Middle frontal gyrus (tissue), 1 donor: Measurements from ENCODE around the gene ATP10A.

Source experiments
- DNase-seq: peaks from one replicate; pipeline ENCODE4 v3.0.0-alpha.2; 2015; ENCODE audit warnings: low spot score; ENCODE audit errors: extremely low spot score

Gene ATP10A

DNA sequence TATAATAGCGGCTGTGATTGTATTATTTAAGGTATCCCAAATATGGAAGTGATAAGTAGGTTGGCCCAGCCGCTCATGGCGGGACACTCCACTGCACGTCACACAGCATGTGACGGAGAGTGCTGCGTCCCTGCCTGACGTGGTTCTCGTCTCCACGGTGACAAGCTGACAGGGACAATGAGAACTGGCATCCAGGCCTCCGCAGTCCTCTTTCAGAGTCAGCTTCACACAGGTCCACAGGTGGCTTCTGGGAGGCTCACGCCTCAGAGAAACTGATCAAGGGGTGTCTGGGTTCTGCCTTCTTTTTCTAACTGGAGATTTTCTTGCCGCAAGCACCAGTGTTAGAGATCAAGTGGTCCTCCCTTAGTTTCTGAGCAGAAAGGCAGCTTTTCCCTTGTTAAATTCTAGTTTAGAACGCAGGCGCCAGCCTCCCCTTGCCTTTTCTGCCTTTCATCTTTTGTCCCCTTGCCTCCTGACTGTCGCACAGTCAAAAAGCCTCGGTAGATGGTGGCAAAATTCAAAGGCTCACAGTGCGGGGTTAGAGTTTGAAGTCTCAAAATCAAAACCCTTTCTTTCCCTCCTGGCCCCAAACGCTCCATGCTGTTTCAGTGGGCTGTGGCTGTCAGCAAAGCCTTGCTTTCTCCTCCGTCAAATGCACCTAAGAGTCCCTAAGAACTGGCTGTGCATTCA lies 120.9 kb downstream of the ATP10A start:
- no peak for DNase-seq

DNA sequence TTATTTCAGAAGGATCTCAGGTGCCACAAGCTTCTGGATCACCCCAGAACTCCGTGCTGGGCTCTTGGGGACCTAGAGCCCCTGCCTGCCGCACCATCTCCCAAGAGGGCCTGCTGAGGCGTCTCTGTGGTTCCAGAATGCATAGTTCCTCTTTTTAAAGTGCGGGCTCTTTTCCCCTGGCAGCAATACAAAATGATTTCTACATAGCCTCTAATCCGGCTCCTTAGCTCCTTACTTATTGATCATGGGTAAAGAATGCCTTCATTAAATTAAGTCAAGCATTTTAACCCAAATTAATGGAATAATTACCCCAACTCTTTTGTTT lies 121.9 kb downstream of the ATP10A start:
- DNase-seq, result no peak

DNA sequence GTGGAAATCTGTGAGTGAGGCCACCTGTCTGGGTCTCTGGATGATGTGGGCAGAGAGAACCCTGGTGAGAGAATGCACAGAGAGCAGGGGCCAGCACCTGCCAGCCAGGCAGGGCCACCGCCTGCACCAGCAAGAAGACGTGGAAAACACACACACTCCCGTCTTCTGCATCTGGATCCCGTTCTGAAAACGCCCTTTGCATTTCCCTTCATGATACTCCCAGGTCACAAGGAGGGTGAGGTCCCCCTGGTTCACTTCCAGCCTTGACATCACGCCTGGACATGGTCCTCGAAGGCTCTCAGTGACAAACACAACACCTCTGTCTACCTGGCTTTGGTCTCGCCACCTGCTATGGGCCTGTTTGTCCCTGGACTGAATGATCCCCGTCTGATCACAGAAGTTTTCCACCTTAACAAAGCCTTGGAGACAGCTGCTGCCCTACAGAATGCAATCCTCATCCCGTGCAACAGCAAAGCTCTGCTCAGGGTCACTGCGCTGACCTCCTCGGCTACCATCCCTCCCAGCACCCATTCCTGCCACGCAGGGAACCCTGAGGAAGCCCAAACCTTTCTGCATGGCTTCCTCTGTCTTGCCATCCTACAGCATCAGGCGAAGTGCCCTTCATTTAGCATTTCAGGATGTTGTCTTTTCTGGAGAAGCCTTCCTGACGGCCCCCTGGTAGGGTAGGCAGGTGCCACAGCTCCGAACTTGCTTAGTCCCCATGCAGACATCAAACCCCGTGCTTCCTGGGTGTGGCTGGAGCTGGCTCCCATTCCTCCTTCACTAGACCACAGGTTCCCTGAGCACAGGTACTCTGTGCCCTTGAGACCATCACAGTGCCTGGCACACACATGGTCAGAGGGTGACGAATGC lies 122.5 kb downstream of the ATP10A start:
- no peak for DNase-seq

DNA sequence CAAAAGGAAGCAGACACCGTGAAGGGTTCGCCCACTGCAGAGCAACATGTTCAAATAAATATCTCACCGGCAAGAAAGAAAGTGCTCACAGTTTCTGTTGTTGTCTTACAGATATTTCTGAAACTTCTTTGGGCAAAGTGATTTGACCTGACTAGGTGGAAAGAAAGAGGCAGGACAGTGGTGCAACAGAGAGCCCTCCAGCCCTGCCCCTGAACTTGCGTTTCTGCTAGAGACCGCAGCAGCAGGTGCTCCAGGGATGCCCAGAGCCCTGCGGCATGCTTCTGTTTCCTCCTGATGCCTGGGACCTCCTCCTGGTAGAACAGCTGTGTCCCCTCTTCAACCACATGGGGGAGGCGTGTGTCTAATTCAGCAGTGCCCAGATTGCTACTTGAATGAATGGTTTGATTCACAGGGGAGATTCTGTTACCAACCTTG lies 123.4 kb downstream of the ATP10A start:
- no peak for DNase-seq

DNA sequence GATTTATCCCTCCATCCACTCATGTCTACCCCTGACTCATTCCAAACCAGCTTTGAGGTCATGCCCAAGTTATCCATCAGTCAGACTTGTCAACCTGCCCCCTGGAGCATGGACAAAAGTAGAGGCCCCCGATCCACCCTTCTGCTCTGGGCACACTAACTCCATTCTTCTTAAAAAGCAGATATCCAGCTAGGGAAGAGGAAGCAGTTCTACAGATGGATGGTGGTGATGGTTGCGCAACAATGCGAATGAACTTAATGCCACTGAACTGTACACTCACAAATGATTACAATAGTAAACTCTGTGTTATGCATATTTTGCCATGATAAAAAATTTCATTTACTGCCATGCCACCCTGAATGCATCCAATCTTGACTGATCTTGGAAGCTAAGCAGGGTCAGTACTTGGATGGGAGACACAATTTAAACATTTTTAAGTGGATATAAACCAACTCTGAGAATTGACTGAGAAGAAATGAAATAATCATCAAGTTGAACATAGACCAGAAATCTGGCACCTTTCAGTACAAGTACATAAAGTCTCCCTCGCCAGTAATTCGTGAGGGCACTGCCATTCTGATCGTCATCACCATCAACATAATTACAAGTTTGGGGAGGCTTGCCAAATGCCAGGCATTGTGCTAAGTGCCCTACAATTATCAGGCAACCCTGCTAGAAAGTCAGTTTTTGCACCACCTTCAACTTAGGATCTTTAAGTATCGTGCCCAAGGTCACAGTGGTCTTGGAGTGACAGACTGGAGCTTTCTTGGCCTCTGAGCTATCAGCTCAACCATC lies 124.8 kb downstream of the ATP10A start:
- DNase-seq, result no peak

DNA sequence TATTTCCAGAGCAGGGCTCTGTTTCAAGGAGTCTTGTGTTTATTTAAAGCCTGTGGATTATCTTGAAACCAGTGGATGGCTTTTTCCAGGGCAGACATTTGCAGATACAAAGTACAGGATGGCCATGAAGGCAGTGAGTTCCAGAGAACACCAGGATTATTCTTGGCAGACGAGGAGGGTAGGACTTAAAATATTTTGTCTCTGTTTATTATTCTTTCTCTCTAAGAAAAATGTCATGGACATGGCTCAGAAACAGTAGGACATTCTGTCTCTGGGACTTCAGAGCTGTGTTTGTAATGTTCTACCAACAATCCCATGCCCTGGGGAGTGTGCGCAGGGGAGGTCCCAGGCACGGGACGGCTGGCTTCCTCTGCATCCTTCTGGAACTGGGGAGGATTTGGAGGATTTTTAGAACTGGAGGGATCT lies 125.9 kb downstream of the ATP10A start:
- DNase-seq, result no peak

DNA sequence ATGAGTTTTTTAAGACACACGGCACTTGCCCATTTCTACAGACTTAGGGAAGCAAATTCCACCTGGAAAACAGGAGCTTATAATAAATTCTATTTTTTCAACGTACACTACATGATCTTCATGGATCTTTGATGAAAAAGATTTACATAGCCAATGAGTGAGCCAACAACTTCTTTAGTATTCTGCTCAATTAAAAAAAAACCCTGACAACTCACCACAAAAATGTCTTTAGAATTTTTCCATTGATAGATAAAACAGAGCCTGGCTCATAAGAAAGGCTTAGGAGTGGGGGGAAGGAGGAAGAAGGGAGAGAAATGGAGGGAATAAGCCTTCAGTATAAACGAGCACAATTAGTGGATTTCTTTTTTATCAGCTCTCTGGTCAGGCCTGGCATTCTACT lies 126.7 kb downstream of the ATP10A start:
- DNase-seq, result no peak

DNA sequence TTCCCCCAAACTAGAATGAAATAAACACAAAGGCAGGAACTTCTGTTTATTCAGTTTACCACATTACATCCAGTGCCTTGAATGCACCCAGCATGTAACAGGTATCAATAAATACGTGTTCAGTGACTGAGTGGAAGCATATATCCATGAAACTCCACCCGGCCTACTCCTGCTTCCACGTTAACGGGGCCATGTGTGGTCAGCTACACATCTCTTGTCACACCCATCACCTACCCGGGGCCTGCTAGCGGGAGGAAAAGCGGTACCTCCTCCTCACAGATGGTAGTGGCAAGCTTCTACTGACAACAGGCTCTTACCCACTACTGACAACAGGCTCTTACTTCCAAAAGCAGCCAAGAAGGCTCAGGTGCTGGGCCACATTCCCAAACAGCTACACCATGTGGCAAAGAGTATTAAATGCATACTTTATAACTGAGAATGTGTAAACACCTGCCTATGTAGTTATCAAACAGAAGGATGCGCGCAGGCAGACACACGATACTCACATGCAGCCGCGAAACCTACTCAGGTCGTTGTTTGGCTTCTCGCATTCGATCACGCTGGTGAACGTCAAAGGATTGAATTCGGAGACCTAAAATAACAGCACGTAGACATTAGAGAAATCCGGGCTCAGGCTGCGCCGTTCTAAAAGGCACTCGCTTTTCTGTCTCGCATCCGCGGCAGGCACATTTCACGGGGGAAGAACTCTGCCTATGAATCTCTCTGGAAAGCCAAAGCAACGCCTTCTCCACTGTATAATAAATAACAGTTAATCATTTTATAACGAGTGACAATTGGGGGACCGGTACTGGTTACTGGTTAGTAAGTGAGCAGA lies 127.4 kb downstream of the ATP10A start:
- DNase-seq, result no peak

DNA sequence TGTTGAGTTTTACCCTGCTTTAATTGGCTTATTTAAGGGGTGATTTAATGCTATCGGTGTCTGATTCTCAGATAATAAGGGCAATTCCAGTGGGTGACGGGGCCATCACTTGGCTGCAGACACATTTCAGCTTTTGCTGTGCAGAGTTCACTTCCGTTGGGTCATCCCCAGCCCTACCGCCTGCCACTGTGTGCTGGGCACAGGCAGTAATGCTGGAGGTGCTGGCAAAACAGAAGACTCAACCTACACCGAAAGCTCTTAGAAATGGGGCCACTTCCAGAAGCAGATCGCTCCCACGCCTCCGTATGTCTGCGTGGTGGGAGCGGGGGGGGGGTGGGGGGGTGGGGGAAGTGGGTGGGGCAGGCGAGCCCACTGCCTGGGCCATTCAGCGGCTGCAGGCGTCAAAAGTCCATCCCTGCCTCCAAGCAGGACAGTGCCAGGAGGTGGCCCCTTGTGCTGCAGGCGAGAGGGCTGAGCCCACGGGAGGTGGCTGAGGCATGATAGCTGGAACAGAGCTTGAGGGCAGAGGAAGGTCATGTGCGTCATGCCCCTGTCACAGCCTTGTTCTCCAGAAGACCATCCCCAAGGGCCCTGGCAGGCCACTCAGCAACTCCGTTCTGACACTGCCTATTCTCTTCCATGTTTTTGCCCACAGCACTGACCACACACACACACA lies 128.3 kb downstream of the ATP10A start:
- no peak for DNase-seq

DNA sequence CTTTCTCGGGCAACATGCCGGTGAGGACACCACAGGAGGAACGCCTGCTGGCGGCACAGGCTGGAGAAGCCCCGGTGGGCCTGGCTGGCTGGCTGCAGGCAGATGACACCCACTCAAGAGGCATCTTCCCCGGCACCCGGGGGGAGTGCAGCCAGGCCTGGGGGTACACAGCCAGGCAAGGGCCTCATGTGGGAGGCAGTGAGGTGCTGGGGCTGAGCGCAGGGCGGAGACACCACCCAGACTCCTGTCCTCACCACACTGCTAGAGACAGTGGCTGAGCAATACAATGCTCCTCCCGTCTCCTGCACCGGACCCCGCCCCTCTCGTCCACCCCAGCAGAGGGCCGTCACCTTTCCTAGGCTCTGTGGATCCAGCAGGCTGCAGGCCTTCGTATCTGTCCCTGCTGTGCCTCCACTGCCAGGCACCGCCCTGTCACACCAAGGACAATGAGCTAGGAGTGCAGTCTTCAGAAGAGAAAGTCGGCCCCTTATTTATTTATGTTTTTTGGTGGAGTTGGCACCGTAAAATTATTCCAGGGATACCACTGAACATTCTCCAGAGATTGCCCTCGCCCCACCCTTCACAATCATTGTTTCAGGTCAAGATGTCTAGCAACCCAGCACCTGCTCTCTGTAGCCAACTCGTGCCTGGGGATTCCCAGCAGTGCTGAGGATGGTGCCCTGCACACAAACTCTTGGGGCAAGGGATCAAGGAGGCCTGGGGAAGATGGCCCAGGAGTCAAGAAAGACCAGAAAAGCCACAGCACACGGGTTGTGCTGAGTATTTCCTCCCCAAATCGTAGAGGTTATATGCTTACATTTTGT lies 129.1 kb downstream of the ATP10A start:
- DNase-seq, result no peak

DNA sequence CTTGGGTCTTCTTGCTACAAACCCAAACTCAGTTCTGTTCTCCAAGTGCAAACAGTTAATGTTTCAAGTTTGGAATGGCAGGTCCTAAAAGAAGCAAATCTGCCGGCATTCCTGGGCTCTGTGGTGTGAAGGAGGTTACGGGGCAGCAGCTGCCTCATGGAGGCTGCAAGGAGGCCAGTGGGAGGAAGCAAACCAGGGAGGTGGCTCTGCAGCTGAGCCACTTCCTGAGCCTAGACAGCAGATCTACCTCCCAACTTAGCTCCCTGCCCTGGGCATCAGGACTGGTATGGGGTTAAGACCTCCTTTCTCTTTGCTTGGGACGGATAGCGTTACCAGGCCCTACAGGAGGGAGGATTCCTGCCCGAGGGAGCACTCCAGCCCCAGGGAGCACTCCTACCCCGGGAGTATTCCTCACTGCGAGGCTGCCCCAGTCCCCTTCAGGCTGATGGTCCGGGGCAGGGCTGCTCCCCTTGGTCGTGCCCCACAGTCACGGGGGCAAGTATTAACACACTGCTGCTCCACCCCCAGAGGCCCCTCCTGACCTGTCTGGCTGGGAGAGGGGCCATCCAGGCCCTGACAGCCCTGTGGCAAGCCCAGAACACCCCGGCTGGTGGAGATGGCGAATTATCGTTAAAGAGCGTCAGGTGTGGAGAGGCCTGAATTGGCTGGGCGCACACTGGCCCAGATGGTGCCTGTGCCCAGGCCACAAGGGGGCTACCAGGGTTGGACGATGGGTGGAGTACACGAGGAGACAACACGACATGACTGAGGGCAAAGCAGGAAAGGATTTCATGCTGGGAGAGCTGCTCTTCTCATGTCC lies 129.9 kb downstream of the ATP10A start:
- no peak for DNase-seq

DNA sequence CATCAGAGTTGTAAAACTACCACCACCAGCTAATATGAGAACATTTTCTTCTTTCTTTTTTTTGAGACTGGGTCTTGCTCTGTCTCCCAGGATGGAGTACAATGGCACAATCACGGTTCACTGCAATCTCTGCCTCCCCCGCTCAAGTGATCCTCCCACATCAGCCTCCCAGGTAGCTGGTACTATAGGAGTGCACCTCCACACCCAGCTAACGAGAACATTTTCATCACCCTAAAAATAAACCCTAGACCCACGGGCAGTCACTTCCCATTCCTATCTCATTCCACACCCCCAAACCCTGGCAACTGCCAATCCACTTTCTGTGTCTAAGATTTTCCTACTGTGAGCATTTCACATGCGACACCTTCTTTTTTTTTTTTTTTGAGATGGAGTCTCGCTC lies 130.9 kb downstream of the ATP10A start:
- no peak for DNase-seq

DNA sequence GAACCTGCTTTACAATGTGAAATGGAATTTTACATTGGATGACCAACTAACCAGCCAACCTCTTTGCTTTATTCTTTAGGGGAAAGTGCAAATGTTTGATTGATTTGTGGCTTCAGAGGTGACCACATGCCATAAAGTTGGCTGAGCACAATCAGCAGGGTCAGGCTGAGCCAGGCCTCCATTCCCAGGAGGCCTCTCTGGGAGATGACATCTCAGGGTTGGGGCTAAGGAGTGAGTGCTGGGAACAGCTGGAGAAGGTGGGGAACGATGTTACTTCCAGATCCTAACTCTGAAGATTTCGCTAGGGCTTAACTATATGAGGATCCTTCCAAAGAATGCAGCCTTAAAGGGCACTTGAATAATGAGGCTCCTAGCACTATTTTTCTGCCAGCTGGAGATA lies 131.7 kb downstream of the ATP10A start:
- DNase-seq, result no peak

DNA sequence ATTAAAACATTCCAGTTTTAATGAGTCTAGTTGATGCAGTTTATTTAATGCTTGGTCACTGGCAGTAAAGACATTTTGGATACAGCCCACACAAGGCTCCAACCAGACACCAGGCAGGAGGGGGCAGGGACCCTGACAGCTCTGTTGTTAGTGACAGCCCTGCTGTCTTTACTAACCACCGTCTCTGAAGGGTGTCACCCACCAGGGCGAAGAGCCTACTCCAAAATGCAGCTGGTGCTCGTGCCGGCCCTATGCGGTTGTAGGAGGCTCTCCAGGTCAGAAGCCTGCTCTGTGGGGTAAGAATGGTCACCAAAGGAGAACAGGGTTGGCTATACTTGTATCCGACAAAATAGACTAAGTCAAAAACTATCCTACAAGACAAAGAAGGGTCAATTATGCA lies 132.2 kb downstream of the ATP10A start:
- no peak for DNase-seq

DNA sequence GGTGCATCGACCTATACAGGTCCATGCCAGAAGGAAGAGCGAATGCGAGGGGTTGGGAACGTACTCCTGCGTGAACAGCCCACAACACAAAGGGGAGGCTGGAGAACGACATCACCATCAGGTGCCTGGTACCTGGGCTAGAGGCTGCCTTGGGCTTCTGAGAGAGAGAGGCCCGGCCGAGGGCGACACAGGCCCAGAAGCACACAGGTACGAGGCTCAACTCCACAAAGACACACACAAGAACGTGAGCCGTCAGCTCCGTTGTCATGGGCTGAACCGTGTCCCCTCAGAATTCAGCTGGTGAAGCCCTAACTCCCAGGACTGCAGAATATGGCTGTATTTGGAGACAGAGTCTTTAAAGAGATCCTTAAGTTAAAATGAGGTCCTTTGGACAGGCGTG lies 134.3 kb downstream of the ATP10A start:
- DNase-seq, result no peak

DNA sequence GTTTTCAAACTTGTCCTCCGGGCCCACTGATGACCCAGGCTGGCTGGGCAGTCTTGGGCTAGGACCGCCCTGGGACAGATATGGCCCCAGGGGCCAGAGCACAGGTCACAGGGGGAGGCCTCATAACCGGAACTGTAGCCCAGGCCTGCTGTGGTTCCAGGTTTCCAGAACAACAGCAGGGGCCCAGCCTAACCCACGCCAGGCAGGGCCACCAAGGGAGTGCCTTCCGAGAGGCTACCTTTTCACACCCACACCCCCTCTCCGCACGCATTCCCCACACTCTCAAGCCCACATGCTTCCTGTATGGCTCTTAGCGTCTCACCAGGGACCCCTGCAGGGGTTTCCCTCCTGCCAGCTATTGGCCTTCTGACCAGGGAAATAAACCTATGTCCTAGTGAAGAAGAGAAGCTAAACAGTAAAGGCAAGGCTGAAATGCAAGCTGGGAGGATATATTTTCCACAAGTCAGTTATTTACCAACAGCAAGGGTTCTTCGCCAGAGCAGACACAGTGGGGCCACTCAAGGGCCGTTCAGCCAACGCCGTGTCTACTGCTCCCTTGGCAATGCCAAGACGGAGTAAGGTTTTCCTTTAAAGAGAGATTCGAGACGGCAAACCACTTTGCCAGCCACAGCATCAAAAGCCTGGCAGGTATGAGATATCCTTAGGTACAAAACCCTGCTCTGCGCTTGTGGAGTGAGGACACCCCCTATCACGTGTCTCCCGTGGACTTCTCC lies 135.1 kb downstream of the ATP10A start:
- DNase-seq, result no peak

DNA sequence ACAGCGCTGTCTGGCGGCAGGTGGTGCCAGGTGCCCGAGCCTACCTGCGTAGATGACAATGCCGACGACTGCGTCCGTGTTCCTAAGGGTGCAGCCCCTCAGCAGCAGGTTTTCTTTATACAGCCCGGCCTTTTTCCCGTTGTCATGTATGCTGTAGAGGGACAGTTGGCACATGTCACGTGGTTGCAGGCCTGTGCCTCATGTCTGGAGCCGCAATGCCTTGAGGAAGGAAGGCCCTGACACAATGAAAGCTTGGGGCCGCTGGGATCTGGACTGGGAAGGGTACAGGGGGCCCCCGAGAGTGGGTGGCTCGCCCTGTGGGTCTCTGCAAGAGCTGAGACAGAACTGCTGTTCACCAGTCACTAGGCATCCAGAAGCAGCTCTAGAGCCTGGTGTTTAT lies 136.0 kb downstream of the ATP10A start:
- DNase-seq, result no peak

DNA sequence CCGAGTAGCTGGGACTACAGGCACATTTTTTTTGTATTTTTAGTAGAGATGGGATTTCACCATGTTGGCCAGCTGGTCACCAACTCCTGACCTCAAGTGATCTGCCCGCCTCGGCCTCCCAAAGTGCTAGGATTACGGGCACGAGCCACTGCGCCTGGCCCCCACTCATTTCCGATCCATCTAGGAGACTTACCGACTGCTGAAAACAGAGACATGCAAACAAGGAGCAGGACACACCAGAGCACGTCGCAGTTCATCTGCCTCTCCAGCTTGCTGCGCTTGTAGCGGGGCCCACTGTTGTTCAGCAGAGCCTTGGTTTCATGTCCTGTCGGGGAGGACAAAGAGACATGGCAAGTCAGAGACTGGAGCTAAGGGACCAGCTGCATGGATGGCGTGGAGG lies 137.4 kb downstream of the ATP10A start:
- DNase-seq, result no peak
